MM.1S (cell line): ENCODE measurements around the gene MPZ.

ENCODE experiments used
- CTCF ChIP-seq: fragments of 300-600 bp; sonication (generic); IDR thresholded peaks from 2 replicates; pipeline ENCODE4 v1.5.1; 2016; ENCODE audit warnings: antibody characterized with exemption, low read length, mixed read lengths
- EZH2 ChIP-seq: fragments of 300-600 bp; sonication (generic); optimal IDR thresholded peaks from 2 replicates; pipeline ENCODE3; 2017; ENCODE audit warnings: low read depth, mild to moderate bottlenecking, antibody characterized with exemption, low read length, mixed read lengths
- EZH2phosphoT487 ChIP-seq: fragments of 300-600 bp; sonication (generic); IDR thresholded peaks from 2 replicates; pipeline ENCODE4 v1.6.1; 2018; ENCODE audit warnings: antibody characterized with exemption, low read length

- TF ChIP-seq CTCF (no peak), EZH2 (no peak), EZH2phosphoT487 (no peak)
Observed at GRCh38 chr1:161298116-161298515, 11.7 kb downstream of the MPZ start.
